ENCODE results near the gene MYO1A. TPM values are rescaled to one million over a fixed set of nuclear protein-coding genes. Genes with fewer than 3 reads are reported as not detected.
A peak's percentile ranks its signal among the peaks of the same experiment; 100 is the strongest.

Gene MYO1A
- total RNA-seq, 1 experiment from 2014 or later: 3.8 TPM

DNA sequence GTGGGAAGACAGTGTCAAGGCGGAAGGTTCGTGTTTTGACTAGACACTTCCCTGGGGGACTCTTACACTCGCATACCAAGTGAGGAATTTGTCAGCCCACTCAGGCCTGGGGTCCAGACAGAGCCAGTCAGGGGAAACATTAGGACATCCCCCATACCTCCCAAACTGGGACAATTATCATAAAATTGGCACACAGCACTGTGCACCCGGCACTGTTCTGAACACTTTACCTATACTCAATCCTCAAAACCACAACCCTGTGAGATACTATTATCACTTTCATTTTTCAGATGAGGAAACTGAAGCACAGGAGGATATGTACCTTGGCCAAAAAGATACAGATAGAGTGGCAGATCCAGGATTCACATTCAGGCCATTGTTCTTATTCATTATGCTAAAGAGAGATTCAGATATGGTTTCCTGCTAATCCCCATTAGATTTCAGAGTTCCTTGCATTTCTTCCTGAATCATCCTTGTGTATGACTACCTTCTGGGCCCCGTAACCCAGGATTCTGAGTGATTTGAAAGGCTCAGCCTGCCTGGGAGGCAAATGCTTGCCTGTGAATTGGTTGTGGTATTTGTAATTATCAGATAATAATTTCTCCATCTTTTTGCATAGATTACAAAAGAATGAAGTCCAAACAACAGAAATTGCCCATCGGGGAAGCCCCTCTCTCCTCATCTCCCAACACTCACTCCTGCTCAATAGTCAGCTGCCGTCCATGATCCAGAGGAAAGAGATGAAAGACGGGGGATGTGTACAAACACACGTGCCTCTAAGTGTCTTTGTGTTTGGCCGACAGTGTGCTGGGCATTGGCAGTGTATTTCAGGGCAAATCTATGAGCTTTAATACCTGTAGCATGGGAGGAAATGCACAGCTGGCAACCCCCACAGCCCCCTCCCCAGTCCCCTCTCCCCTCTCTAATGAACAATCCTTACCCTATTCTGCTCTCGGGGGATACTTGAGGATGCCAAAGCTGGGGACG, 38.2 kb downstream of the MYO1A start:
- H3K4me1 ChIP-seq (ENCODE audit: low read length): peaks cover 10% of the 10 kb centered on the region
- no peaks in the 10 kb centered on the region for H3K36me3 ChIP-seq (ENCODE audit: insufficient read depth, low read length)
- H3K27ac ChIP-seq (ENCODE audit: low read length): no peak overlapping the region
- 0 out of 2 replicates have a peak overlapping the region, but pooled peaks have one; percentile 16 for H3K9ac ChIP-seq (ENCODE audit: low read length)
- H2AFZ ChIP-seq (ENCODE audit: low read length): no peak overlapping the region; the same call in 1 of the 2 replicates
- no peaks in the 10 kb centered on the region for H3K27me3 ChIP-seq (ENCODE audit: low read length)
- no peaks in the 10 kb centered on the region for H4K20me1 ChIP-seq (ENCODE audit: insufficient read depth, low read depth, low read length)
- no peaks in the 10 kb centered on the region for H3K9me2 ChIP-seq (replicated peaks; ENCODE audit: insufficient read depth, low read length)
- no peak overlapping the region for H3K4me3 ChIP-seq (ENCODE audit: low read length)
- H3K9me3 ChIP-seq (ENCODE audit: low read length): no peaks in the 10 kb centered on the region
- no peaks in the 10 kb centered on the region for H3K79me2 ChIP-seq (ENCODE audit: low read length)
- DNase-seq: no peak
- no peak overlapping the region for H3K4me2 ChIP-seq (ENCODE audit: low read depth, low read length, poor library complexity, severe bottlenecking)

DNA sequence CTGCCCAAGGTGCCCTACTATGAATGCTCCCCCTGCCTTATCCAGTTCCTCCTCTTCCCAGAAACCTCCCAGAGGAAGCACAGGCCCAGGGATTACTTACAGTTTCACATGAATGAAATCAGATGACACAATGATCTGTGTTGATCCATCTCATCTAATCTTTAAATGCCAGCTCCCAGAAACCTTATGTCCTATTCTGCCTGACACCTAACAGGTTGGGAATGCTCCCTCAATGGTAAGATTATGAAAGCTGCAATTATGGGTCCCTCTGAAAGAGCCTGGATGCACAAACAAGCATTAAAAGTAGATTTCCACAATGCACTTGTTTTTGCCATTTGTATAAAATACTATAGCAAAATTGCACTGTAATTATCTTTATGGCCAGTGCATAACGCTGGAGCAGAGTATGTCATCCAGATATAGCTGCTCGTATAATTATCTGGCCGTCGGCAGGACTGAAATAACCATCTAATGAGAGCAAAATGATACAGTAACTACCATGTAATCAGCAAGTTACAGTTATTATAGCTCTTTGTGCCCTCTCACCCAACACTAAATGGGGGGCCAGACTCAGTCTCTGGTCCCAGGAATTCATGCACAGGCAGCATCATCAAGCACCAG, 39.2 kb downstream of the MYO1A start:
- H3K4me3 ChIP-seq (ENCODE audit: low read length): no peak overlapping the region
- H3K4me2 ChIP-seq (ENCODE audit: low read depth, low read length, poor library complexity, severe bottlenecking): no peak overlapping the region
- no peak overlapping the region for H3K27ac ChIP-seq (ENCODE audit: low read length)

GRCh38 chr12:57009949-57010626, 39.8 kb downstream of the MYO1A start:
- H3K27ac ChIP-seq (ENCODE audit: low read length): no peak overlapping the region
- peaks cover 11% of the 10 kb centered on the region for H3K79me2 ChIP-seq (ENCODE audit: low read length)
- no peaks in the 10 kb centered on the region for H3K9me2 ChIP-seq (replicated peaks; ENCODE audit: insufficient read depth, low read length)
- H3K27me3 ChIP-seq (ENCODE audit: low read length): no peaks in the 10 kb centered on the region
- H3K9me3 ChIP-seq (ENCODE audit: low read length): no peaks in the 10 kb centered on the region
- no peak overlapping the region for H3K4me3 ChIP-seq (ENCODE audit: low read length)
- no peak for DNase-seq
- H3K36me3 ChIP-seq (ENCODE audit: insufficient read depth, low read length): no peaks in the 10 kb centered on the region
- H2AFZ ChIP-seq (ENCODE audit: low read length): no peak overlapping the region
- H3K4me2 ChIP-seq (ENCODE audit: low read depth, low read length, poor library complexity, severe bottlenecking): no peak overlapping the region
- peaks cover 18% of the 10 kb centered on the region for H3K4me1 ChIP-seq (ENCODE audit: low read length)
- no peak overlapping the region for H3K9ac ChIP-seq (ENCODE audit: low read length)
- H4K20me1 ChIP-seq (ENCODE audit: insufficient read depth, low read depth, low read length): 0 out of 2 replicates have a peak, but pooled peaks cover 2% of the 10 kb centered on the region

More for the DNA sequence above, 39.2 kb downstream of the MYO1A start:
- DNase-seq: no peak
- Histone ChIP-seq H3K4me1 (ENCODE audit: low read length) (peaks cover 13% of the 10 kb centered on the region), H3K9ac (ENCODE audit: low read length) (0 out of 2 replicates have a peak overlapping the region, but pooled peaks have one; percentile 16), H2AFZ (ENCODE audit: low read length) (no peak overlapping the region), H3K27me3 (ENCODE audit: low read length) (no peaks in the 10 kb centered on the region), H3K9me3 (ENCODE audit: low read length) (no peaks in the 10 kb centered on the region), H4K20me1 (ENCODE audit: insufficient read depth, low read depth, low read length) (no peaks in the 10 kb centered on the region), H3K36me3 (ENCODE audit: insufficient read depth, low read length) (no peaks in the 10 kb centered on the region), H3K79me2 (ENCODE audit: low read length) (peaks cover 4% of the 10 kb centered on the region), H3K9me2 (replicated peaks; ENCODE audit: insufficient read depth, low read length) (no peaks in the 10 kb centered on the region)

- Histone ChIP-seq H3K4me2 (ENCODE audit: low read depth, low read length, poor library complexity, severe bottlenecking) (no peak overlapping the region), H3K4me3 (ENCODE audit: low read length) (no peak overlapping the region), H3K27ac (ENCODE audit: low read length) (no peak overlapping the region), H3K27me3 (ENCODE audit: low read length) (no peaks in the 10 kb centered on the region), H2AFZ (ENCODE audit: low read length) (no peak overlapping the region), H3K36me3 (ENCODE audit: insufficient read depth, low read length) (peaks cover 7% of the 10 kb centered on the region; the same call in 1 of the 2 replicates), H3K4me1 (ENCODE audit: low read length) (peaks cover 22% of the 10 kb centered on the region), H3K79me2 (ENCODE audit: low read length) (peaks cover 26% of the 10 kb centered on the region), H3K9me2 (replicated peaks; ENCODE audit: insufficient read depth, low read length) (no peaks in the 10 kb centered on the region), H3K9ac (ENCODE audit: low read length) (no peak overlapping the region), H4K20me1 (ENCODE audit: insufficient read depth, low read depth, low read length) (0 out of 2 replicates have a peak, but pooled peaks cover 10% of the 10 kb centered on the region), H3K9me3 (ENCODE audit: low read length) (no peaks in the 10 kb centered on the region)
- DNase-seq: peak; percentile 87
These were observed 41.8 kb downstream of the MYO1A start for GRCh38 chr12:57008178-57008577.

DNA sequence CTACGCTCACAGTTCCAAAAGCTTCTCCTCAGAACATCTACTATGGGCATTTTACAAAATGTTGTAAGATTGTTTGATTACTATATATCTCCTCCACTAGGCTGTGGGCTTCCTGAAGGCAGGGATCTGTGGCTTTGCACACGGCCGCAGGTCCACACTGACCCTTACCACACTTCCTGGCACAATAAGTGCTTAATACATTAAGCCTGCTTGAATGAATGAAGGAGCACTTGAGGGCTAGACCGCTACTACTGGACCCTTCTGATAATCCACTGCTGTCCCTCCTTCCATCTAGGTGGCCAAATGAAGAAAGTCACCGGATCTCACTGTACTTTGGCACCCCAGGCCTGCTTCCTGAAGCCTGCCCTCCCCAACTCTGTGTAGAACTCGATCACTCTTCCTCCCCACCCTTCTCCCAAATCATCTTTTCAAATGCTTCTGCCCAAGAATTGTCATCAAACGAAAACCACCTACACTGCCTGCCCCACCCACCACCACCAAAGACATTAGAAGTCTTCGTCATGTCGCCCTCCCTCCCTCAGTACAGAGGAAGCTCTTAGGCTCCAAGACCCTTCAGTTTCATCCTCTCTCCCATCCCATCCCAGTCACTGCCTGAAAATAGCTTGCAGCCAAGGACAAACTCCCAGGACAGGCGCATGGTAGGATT, 43.0 kb downstream of the MYO1A start:
- DNase-seq: no peak
- Histone ChIP-seq H4K20me1 (ENCODE audit: insufficient read depth, low read depth, low read length) (peaks cover 18% of the 10 kb centered on the region; the same call in 1 of the 2 replicates), H3K4me1 (ENCODE audit: low read length) (peaks cover 22% of the 10 kb centered on the region), H3K4me3 (ENCODE audit: low read length) (peak overlapping the region; percentile 56), H3K9me3 (ENCODE audit: low read length) (no peaks in the 10 kb centered on the region), H2AFZ (ENCODE audit: low read length) (peak overlapping the region; percentile 96), H3K79me2 (ENCODE audit: low read length) (peaks cover 35% of the 10 kb centered on the region), H3K36me3 (ENCODE audit: insufficient read depth, low read length) (peaks cover 7% of the 10 kb centered on the region; the same call in 1 of the 2 replicates), H3K4me2 (ENCODE audit: low read depth, low read length, poor library complexity, severe bottlenecking) (peak overlapping the region; percentile 55), H3K27me3 (ENCODE audit: low read length) (no peaks in the 10 kb centered on the region), H3K9ac (ENCODE audit: low read length) (peak overlapping the region; percentile 62), H3K9me2 (replicated peaks; ENCODE audit: insufficient read depth, low read length) (no peaks in the 10 kb centered on the region), H3K27ac (ENCODE audit: low read length) (no peak overlapping the region)

DNA sequence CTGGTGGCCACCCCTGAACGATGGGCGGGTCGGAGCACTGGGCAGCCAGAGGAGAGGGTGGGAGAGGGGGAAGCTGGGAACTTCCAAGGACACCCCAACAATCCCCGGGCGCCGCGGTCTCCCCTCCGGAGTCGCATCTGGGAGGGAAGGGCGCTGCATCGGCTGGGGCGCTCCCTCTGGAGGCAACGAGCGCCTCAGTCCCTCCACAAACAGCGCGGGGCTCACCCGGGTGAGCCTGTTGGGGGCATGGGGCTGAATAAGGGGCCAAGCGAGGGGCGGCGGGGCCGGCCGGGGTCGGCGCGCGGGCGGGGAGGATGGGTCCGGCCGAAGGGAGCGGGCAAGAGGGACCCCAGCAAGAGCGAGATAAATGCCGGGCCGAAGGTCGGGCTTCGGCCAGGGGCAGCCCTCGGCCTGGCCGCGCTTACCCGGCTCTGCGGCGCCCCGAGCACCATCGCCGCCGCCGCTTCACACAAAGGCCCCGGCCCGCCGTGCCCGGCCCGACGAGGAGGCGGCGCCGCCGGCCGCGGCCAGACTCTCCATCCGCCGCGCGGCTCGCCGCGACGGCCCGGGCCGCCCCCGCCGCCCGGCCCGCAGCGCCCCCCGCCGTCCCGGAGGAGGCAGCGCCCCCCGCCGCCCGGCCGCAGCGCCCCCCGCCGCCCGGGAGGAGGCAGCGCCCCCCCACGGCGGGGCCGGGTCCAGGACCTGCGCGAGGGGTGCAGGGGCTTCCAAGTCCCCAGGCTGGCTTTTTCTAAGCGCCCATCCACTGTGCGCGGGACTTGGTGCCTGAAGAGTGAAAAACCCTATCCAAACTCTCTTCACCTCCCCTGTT, 43.7 kb downstream of the MYO1A start, which contains the start of gene ZBTB39:
TSS of gene ZBTB39 (minus strand) at position 567 of the 829 bp plus-strand sequence. CDS start 1,629 bp downstream, outside the sequence.
- no peaks in the 10 kb centered on the region for H3K27me3 ChIP-seq (ENCODE audit: low read length)
- DNase-seq: peak; percentile 89
- H3K36me3 ChIP-seq (ENCODE audit: insufficient read depth, low read length): peaks cover 7% of the 10 kb centered on the region; the same call in 1 of the 2 replicates
- H3K27ac ChIP-seq (ENCODE audit: low read length): no peak within 1 kb of the TSS; the same call in 1 of the 2 replicates
- H3K9me3 ChIP-seq (ENCODE audit: low read length): no peaks in the 10 kb centered on the region
- H3K4me2 ChIP-seq (ENCODE audit: low read depth, low read length, poor library complexity, severe bottlenecking): peak within 1 kb of the TSS; percentile 89
- peak within 1 kb of the TSS; percentile 96 for H2AFZ ChIP-seq (ENCODE audit: low read length)
- H3K9ac ChIP-seq (ENCODE audit: low read length): peak within 1 kb of the TSS; percentile 96
- peak within 1 kb of the TSS; percentile 92 for H3K4me3 ChIP-seq (ENCODE audit: low read length)
- peaks cover 22% of the 10 kb centered on the region; the same call in 1 of the 2 replicates for H4K20me1 ChIP-seq (ENCODE audit: insufficient read depth, low read depth, low read length)
- no peaks in the 10 kb centered on the region for H3K9me2 ChIP-seq (replicated peaks; ENCODE audit: insufficient read depth, low read length)
- peaks cover 18% of the 10 kb centered on the region for H3K4me1 ChIP-seq (ENCODE audit: low read length)
- peaks cover 42% of the 10 kb centered on the region for H3K79me2 ChIP-seq (ENCODE audit: low read length)

DNA sequence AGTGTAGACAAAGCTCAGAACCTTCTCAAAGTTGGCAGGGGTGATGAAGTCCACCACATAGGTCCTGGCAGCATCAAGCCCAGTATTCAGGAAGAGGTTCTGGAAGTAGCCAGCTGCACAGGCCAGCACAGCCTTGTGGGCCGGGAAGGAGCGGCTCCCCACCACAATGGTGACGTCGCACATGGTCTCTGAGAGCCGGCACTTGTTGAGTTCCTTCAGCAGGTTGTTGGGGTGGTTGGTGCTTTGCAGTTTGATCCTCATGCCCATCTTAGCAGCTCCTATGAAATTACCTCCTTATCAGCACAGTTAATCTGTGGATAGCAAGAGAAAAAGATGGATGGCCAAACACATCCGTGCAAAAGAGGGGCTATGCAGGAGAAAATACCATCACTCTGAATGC, 45.3 kb downstream of the MYO1A start:
- H3K9ac ChIP-seq (ENCODE audit: low read length): peak overlapping the region; percentile 96
- H3K9me2 ChIP-seq (replicated peaks; ENCODE audit: insufficient read depth, low read length): no peaks in the 10 kb centered on the region
- H3K4me1 ChIP-seq (ENCODE audit: low read length): peaks cover 17% of the 10 kb centered on the region
- peak overlapping the region; percentile 89 for H3K4me2 ChIP-seq (ENCODE audit: low read depth, low read length, poor library complexity, severe bottlenecking)
- H2AFZ ChIP-seq (ENCODE audit: low read length): no peak overlapping the region
- DNase-seq: no peak
- H3K36me3 ChIP-seq (ENCODE audit: insufficient read depth, low read length): peaks cover 21% of the 10 kb centered on the region; the same call in 1 of the 2 replicates
- H3K4me3 ChIP-seq (ENCODE audit: low read length): peak overlapping the region; percentile 92; the same call in 1 of the 2 replicates
- no peaks in the 10 kb centered on the region for H3K9me3 ChIP-seq (ENCODE audit: low read length)
- peaks cover 34% of the 10 kb centered on the region for H4K20me1 ChIP-seq (ENCODE audit: insufficient read depth, low read depth, low read length)
- no peaks in the 10 kb centered on the region for H3K27me3 ChIP-seq (ENCODE audit: low read length)
- H3K79me2 ChIP-seq (ENCODE audit: low read length): peaks cover 56% of the 10 kb centered on the region
- no peak overlapping the region for H3K27ac ChIP-seq (ENCODE audit: low read length)
